ENCODE measurements around the gene C17orf50.
A peak's percentile ranks its signal among the peaks of the same experiment; 100 is the strongest.

C17orf50 gene

GRCh38 chr17:35795007-35795870 lies 34.6 kb downstream of the C17orf50 start, which contains the start of gene MMP28:
Gene MMP28, minus strand, starts transcription at chr17:35795641. Its CDS starts 264 bp downstream, at chr17:35795377.
- DNase-seq (ENCODE audit: low read depth): peak; percentile 70
- H3K4me3 ChIP-seq (ENCODE audit: low read length): peak within 1 kb of the TSS; percentile 73
- TF ChIP-seq CTCF (IDR thresholded peaks at IDR 0.05; ENCODE audit: insufficient read depth, low read depth, low read length, missing control alignments): no peak

GRCh38 chr17:35795871-35796265 lies 35.2 kb downstream of the C17orf50 start:
- peak overlapping the region; percentile 73 for H3K4me3 ChIP-seq (ENCODE audit: low read length)
- no peak for TF ChIP-seq CTCF (IDR thresholded peaks at IDR 0.05; ENCODE audit: insufficient read depth, low read depth, low read length, missing control alignments)
- no peak for DNase-seq (ENCODE audit: low read depth)

GRCh38 chr17:35796942-35797341 lies 36.3 kb downstream of the C17orf50 start:
- TF ChIP-seq CTCF (IDR thresholded peaks at IDR 0.05; ENCODE audit: insufficient read depth, low read depth, low read length, missing control alignments): no peak
- no peak overlapping the region for H3K4me3 ChIP-seq (ENCODE audit: low read length)
- no peak for DNase-seq (ENCODE audit: low read depth)

GRCh38 chr17:35797370-35797769 lies 36.7 kb downstream of the C17orf50 start:
- TF ChIP-seq CTCF (IDR thresholded peaks at IDR 0.05; ENCODE audit: insufficient read depth, low read depth, low read length, missing control alignments): no peak
- no peak overlapping the region for H3K4me3 ChIP-seq (ENCODE audit: low read length)
- DNase-seq (ENCODE audit: low read depth): no peak

GRCh38 chr17:35797918-35798317 lies 37.2 kb downstream of the C17orf50 start:
- no peak overlapping the region for H3K4me3 ChIP-seq (ENCODE audit: low read length)
- TF ChIP-seq CTCF (IDR thresholded peaks at IDR 0.05; ENCODE audit: insufficient read depth, low read depth, low read length, missing control alignments): no peak
- DNase-seq (ENCODE audit: low read depth): no peak

- TF ChIP-seq CTCF (IDR thresholded peaks at IDR 0.05; ENCODE audit: insufficient read depth, low read depth, low read length, missing control alignments): no peak
- no peak overlapping the region for H3K4me3 ChIP-seq (ENCODE audit: low read length)
- DNase-seq (ENCODE audit: low read depth): peak; percentile 68
These were observed 39.3 kb downstream of the C17orf50 start for GRCh38 chr17:35799942-35800341.
